Astrocyte (in vitro differentiated cells and primary cell): ENCODE results near the gene MS4A18. TPM values are rescaled to one million over a fixed set of nuclear protein-coding genes. Genes with fewer than 3 reads are reported as not detected.
"Not testable (repeated sequence)": the region's sequence is repeated elsewhere in the genome, so short reads cannot be mapped to it uniquely, and the experiment has no call there.

Source experiments
- DNase-seq: peaks from one replicate; pipeline ENCODE4 v3.0.0-alpha.2; 2010; ENCODE audit warnings: low read depth
- FAIRE-seq: peaks from 2 replicates; lab custom pipeline; 2011; peaks lifted over from hg19 to GRCh38; lab: Jason Lieb, UNC
- H2AFZ ChIP-seq: 2 replicates; pipeline ENCODE4 v1.6.0; 2012; ENCODE audit warnings: low read depth, low read length, inconsistent platforms
- H3K27ac ChIP-seq: 2 replicates; pipeline ENCODE4 v1.5.1; 2011; ENCODE audit warnings: low read depth, low read length, inconsistent platforms
- H3K27me3 ChIP-seq: 2 replicates; pipeline ENCODE4 v1.6.0; 2011; ENCODE audit warnings: low read length, inconsistent platforms; ENCODE audit not compliant: insufficient read depth
- H3K36me3 ChIP-seq: 2 replicates; pipeline ENCODE4 v1.5.1; 2011; ENCODE audit warnings: low read length, inconsistent platforms; ENCODE audit not compliant: insufficient read depth
- H3K4me1 ChIP-seq: 2 replicates; pipeline ENCODE4 v1.5.1; 2011; ENCODE audit warnings: low read length, inconsistent platforms; ENCODE audit not compliant: insufficient read depth
- H3K4me2 ChIP-seq: 2 replicates; pipeline ENCODE4 v1.6.0; 2012; ENCODE audit warnings: low read length, inconsistent platforms
- H3K4me3 ChIP-seq: 2 replicates; pipeline ENCODE4 v1.5.1; 2011; ENCODE audit warnings: low read depth, mild to moderate bottlenecking, low read length, inconsistent platforms; ENCODE audit not compliant: insufficient read depth
- H3K79me2 ChIP-seq: 2 replicates; pipeline ENCODE4 v1.6.0; 2012; ENCODE audit warnings: mild to moderate bottlenecking, low read length, inconsistent platforms; ENCODE audit not compliant: insufficient read depth
- H3K9ac ChIP-seq: 2 replicates; pipeline ENCODE4 v1.6.0; 2012; ENCODE audit warnings: mild to moderate bottlenecking, low read length, inconsistent platforms
- H3K9me3 ChIP-seq: 2 replicates; pipeline ENCODE4 v1.5.1; 2012; ENCODE audit warnings: low read depth, mild to moderate bottlenecking, low read length, inconsistent platforms; ENCODE audit not compliant: insufficient read depth
- H4K20me1 ChIP-seq: 2 replicates; pipeline ENCODE4 v1.6.0; 2012; ENCODE audit warnings: low read length, inconsistent platforms; ENCODE audit not compliant: insufficient read depth
- H3K27ac Mint-ChIP-seq: one replicate; pipeline ENCODE4 v1.8.0; 2021; ENCODE audit warnings: mild to moderate bottlenecking, mixed read lengths; ENCODE audit not compliant: unreplicated experiment
- H3K27me3 Mint-ChIP-seq: one replicate; pipeline ENCODE4 v1.8.0; 2021; ENCODE audit warnings: low read depth, mixed read lengths; ENCODE audit not compliant: unreplicated experiment
- H3K36me3 Mint-ChIP-seq: one replicate; pipeline ENCODE4 v1.8.0; 2021; ENCODE audit warnings: low read depth, mixed read lengths; ENCODE audit not compliant: unreplicated experiment
- H3K4me1 Mint-ChIP-seq: one replicate; pipeline ENCODE4 v1.8.0; 2021; ENCODE audit warnings: low read depth, mixed read lengths; ENCODE audit not compliant: unreplicated experiment
- H3K4me3 Mint-ChIP-seq: one replicate; pipeline ENCODE4 v1.8.0; 2021; ENCODE audit warnings: mild to moderate bottlenecking, moderate library complexity, mixed read lengths; ENCODE audit not compliant: unreplicated experiment
- H3K9me3 Mint-ChIP-seq: one replicate; pipeline ENCODE4 v1.8.0; 2021; ENCODE audit warnings: mild to moderate bottlenecking, mixed read lengths; ENCODE audit not compliant: unreplicated experiment
- CTCF ChIP-seq: IDR thresholded peaks from 2 replicates; pipeline ENCODE4 v1.5.1; 2011; ENCODE audit warnings: low read depth, mild to moderate bottlenecking, inconsistent platforms, low read length, moderate library complexity; ENCODE audit not compliant: insufficient read depth
- EZH2 ChIP-seq: IDR thresholded peaks from 2 replicates; pipeline ENCODE4 v1.6.1; 2012; ENCODE audit warnings: mild to moderate bottlenecking, low read length, inconsistent platforms; ENCODE audit not compliant: insufficient read depth
- total RNA-seq: library from RNA; stranded (reverse); gene quantifications from 2 replicates; pipeline ENCODE4 v1.2.1, GENCODE V29; 2021

MS4A18 gene
- total RNA-seq, 1 donor from 2014 or later: not detected

GRCh38 chr11:60756307-60757032, 31.9 kb downstream of the MS4A18 start, which contains the start of gene MS4A15:
MS4A15 (plus strand) TSS chr11:60756867; CDS start chr11:60763734, 6,867 bp downstream.
- no peaks in the 10 kb centered on the region for H3K27me3 ChIP-seq
- H4K20me1 ChIP-seq: no peaks in the 10 kb centered on the region
- TF ChIP-seq CTCF (no peak), EZH2 (no peak)
- no peaks in the 10 kb centered on the region for H3K9me3 ChIP-seq
- no peaks in the 10 kb centered on the region for H3K4me1 ChIP-seq
- Mint-ChIP-seq H3K4me3 (no peak within 1 kb of the TSS), H3K27ac (no peak within 1 kb of the TSS), H3K36me3 (no peaks in the 10 kb centered on the region), H3K4me1 (peaks cover 4% of the 10 kb centered on the region), H3K27me3 (peaks cover 16% of the 10 kb centered on the region), H3K9me3 (no peaks in the 10 kb centered on the region)
- H3K36me3 ChIP-seq: no peaks in the 10 kb centered on the region
- DNase-seq (no peak), FAIRE-seq (no peak)
- H3K27ac ChIP-seq: no peak within 1 kb of the TSS
- H3K79me2 ChIP-seq: no peaks in the 10 kb centered on the region
- H3K4me3 ChIP-seq: no peak within 1 kb of the TSS
- no peak within 1 kb of the TSS for H2AFZ ChIP-seq
- H3K9ac ChIP-seq: no peak within 1 kb of the TSS
- no peak within 1 kb of the TSS for H3K4me2 ChIP-seq

GRCh38 chr11:60757231-60757800, 32.8 kb downstream of the MS4A18 start:
- Histone ChIP-seq H3K9ac (no peak overlapping the region), H4K20me1 (no peaks in the 10 kb centered on the region), H3K36me3 (no peaks in the 10 kb centered on the region), H3K27ac (no peak overlapping the region), H3K4me1 (no peaks in the 10 kb centered on the region), H2AFZ (no peak overlapping the region), H3K4me2 (no peak overlapping the region), H3K9me3 (no peaks in the 10 kb centered on the region), H3K4me3 (no peak overlapping the region), H3K27me3 (no peaks in the 10 kb centered on the region), H3K79me2 (no peaks in the 10 kb centered on the region)
- no peaks in the 10 kb centered on the region for H3K36me3 Mint-ChIP-seq
- no peaks in the 10 kb centered on the region for H3K9me3 Mint-ChIP-seq
- H3K27ac Mint-ChIP-seq: no peak overlapping the region
- TF ChIP-seq EZH2 (no peak), CTCF (no peak)
- peaks cover 4% of the 10 kb centered on the region for H3K4me1 Mint-ChIP-seq
- no peak for DNase-seq
- no peak for FAIRE-seq
- H3K27me3 Mint-ChIP-seq: peaks cover 8% of the 10 kb centered on the region
- H3K4me3 Mint-ChIP-seq: no peak overlapping the region

GRCh38 chr11:60758671-60759070, 34.2 kb downstream of the MS4A18 start:
- H3K4me2 ChIP-seq, H3K9ac ChIP-seq, H3K4me3 ChIP-seq, DNase-seq, H3K4me1 ChIP-seq, H2AFZ ChIP-seq, H3K27me3 ChIP-seq, H3K9me3 ChIP-seq, H3K79me2 ChIP-seq, H3K36me3 Mint-ChIP-seq, H3K4me3 Mint-ChIP-seq, H3K27me3 Mint-ChIP-seq, H3K27ac Mint-ChIP-seq, H4K20me1 ChIP-seq, H3K36me3 ChIP-seq, FAIRE-seq, H3K27ac ChIP-seq, H3K4me1 Mint-ChIP-seq, H3K9me3 Mint-ChIP-seq: not testable (repeated sequence)

- H3K79me2 ChIP-seq, H3K36me3 Mint-ChIP-seq, H3K4me3 ChIP-seq, H3K9me3 ChIP-seq, H3K4me1 ChIP-seq, H3K36me3 ChIP-seq, H3K4me1 Mint-ChIP-seq, FAIRE-seq, H3K9ac ChIP-seq, H3K27me3 Mint-ChIP-seq, H4K20me1 ChIP-seq, H3K4me3 Mint-ChIP-seq, H3K4me2 ChIP-seq, H3K9me3 Mint-ChIP-seq, H2AFZ ChIP-seq, DNase-seq, H3K27ac ChIP-seq, H3K27me3 ChIP-seq, H3K27ac Mint-ChIP-seq: not testable (repeated sequence)
These were observed 35.1 kb downstream of the MS4A18 start for GRCh38 chr11:60759438-60760225.
